ENCODE results near the gene B3GNT7. TPM values are rescaled to one million over a fixed set of nuclear protein-coding genes. Genes with fewer than 3 reads are reported as not detected.

The B3GNT7 gene, protein sequence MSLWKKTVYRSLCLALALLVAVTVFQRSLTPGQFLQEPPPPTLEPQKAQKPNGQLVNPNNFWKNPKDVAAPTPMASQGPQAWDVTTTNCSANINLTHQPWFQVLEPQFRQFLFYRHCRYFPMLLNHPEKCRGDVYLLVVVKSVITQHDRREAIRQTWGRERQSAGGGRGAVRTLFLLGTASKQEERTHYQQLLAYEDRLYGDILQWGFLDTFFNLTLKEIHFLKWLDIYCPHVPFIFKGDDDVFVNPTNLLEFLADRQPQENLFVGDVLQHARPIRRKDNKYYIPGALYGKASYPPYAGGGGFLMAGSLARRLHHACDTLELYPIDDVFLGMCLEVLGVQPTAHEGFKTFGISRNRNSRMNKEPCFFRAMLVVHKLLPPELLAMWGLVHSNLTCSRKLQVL
- 0.30 TPM for polyA plus RNA-seq (2012; ENCODE audit: insufficient read length, low read depth)

DNA sequence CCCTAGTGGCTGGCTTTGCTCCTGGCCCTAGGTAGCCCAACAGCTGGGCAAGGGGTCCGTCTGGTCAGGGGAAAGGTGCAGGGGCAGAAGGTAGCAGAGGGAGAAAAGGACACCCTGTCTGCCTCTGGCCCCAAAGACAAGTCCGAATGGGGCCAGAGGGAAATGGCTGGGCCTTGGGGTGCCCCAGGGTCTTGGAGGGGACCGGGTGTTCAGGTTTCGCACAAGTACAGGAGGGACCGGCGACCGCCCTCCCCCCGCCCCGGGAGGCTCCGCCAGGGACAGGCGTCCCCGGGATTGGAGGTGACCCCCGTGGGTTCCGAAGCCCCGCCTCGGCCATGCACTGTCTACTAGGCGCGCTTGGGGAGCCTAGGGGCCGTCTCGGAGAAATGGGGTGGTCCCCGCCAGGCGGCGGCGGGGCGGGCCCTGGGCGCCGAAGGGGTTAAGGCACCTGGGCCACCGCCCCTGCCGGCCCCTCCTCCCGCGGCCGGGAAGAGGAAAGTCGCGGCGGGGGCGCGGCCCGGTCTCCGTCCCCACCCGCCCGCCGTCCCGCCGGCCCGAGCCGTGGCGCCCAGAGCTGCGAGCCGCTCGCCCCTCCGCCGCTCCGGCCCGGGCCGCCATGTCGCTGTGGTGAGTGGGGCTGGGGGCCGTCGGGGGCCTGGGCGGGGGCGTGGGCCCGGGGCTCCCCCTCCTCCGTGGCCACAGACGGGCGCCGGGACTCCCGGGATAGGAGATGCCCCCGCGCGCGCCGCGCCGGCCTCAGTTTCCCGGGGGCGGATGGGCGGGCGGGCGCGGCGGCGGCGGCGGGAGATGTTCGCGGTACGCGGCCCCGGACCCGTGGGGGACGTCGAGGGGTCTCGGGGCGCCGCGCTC lies at the start of gene B3GNT7:
Gene B3GNT7, plus strand, starts transcription at position 523 of the 870 bp plus-strand sequence. Its CDS starts 94 bp downstream, at position 617.
- TF ChIP-seq SIN3A (IDR thresholded peaks at IDR 0.05; ENCODE audit: borderline replicate concordance, insufficient read depth, low read length) = no peak
- TF ChIP-seq TAF1 (IDR thresholded peaks at IDR 0.05; ENCODE audit: borderline replicate concordance, insufficient read depth, low read length) = no peak
- no peak for TF ChIP-seq POLR2AphosphoS5 (IDR thresholded peaks at IDR 0.05; ENCODE audit: low read depth, low read length)
- no peak for TF ChIP-seq REST (IDR thresholded peaks at IDR 0.05; ENCODE audit: insufficient read depth in 1 of 2, low read depth in 2 of 2, low read length in 2 of 2)
- no peak for TF ChIP-seq FOXP2 (optimal IDR thresholded peaks at IDR 0.05; ENCODE audit: borderline replicate concordance, extremely low read depth, extremely low read length, insufficient read depth)

GRCh38 chr2:231347081-231347480 lies 48.4 kb upstream of the B3GNT7 start:
- TF ChIP-seq POLR2AphosphoS5 (IDR thresholded peaks at IDR 0.05; ENCODE audit: low read depth, low read length) (no peak), TAF1 (IDR thresholded peaks at IDR 0.05; ENCODE audit: borderline replicate concordance, insufficient read depth, low read length) (no peak), REST (IDR thresholded peaks at IDR 0.05; ENCODE audit: insufficient read depth in 1 of 2, low read depth in 2 of 2, low read length in 2 of 2) (no peak), SIN3A (IDR thresholded peaks at IDR 0.05; ENCODE audit: borderline replicate concordance, insufficient read depth, low read length) (no peak), FOXP2 (optimal IDR thresholded peaks at IDR 0.05; ENCODE audit: borderline replicate concordance, extremely low read depth, extremely low read length, insufficient read depth) (no peak)

GRCh38 chr2:231347638-231348037 lies 47.9 kb upstream of the B3GNT7 start:
- no peak for TF ChIP-seq FOXP2 (optimal IDR thresholded peaks at IDR 0.05; ENCODE audit: borderline replicate concordance, extremely low read depth, extremely low read length, insufficient read depth)
- TF ChIP-seq REST (IDR thresholded peaks at IDR 0.05; ENCODE audit: insufficient read depth in 1 of 2, low read depth in 2 of 2, low read length in 2 of 2) = no peak
- no peak for TF ChIP-seq SIN3A (IDR thresholded peaks at IDR 0.05; ENCODE audit: borderline replicate concordance, insufficient read depth, low read length)
- TF ChIP-seq POLR2AphosphoS5 (IDR thresholded peaks at IDR 0.05; ENCODE audit: low read depth, low read length) = no peak
- TF ChIP-seq TAF1 (IDR thresholded peaks at IDR 0.05; ENCODE audit: borderline replicate concordance, insufficient read depth, low read length) = no peak

DNA sequence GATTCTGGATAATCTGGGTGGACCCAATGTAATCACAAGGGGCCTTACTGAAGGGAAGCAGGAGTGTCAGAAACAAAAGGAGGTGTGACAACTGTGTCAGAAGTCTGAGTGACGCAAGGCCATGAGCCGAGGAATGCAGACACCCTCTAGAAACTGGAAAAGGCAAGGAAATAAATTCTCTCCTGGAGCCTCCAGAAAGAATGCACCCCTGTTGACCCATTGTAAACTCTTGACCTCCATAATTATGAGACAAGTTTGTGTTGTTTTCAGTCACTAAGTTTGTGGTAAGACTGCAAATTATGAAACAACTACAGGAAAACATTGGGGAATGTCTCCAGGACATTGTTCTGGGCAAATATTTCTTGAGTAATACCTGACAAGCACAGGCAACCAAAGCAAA lies 47.3 kb upstream of the B3GNT7 start:
- TF ChIP-seq FOXP2 (optimal IDR thresholded peaks at IDR 0.05; ENCODE audit: borderline replicate concordance, extremely low read depth, extremely low read length, insufficient read depth) (no peak), SIN3A (IDR thresholded peaks at IDR 0.05; ENCODE audit: borderline replicate concordance, insufficient read depth, low read length) (no peak), REST (IDR thresholded peaks at IDR 0.05; ENCODE audit: insufficient read depth in 1 of 2, low read depth in 2 of 2, low read length in 2 of 2) (no peak), TAF1 (IDR thresholded peaks at IDR 0.05; ENCODE audit: borderline replicate concordance, insufficient read depth, low read length) (no peak), POLR2AphosphoS5 (IDR thresholded peaks at IDR 0.05; ENCODE audit: low read depth, low read length) (no peak)
